GM12874 (cell line): ENCODE results near the gene ZSCAN21.

Experiments used
- CTCF ChIP-seq: IDR thresholded peaks from 2 replicates; pipeline ENCODE4 v1.5.1; 2011; ENCODE audit warnings: low read depth, mild to moderate bottlenecking, control low read depth, low read length, moderate library complexity; ENCODE audit not compliant: insufficient read depth

ZSCAN21 gene

GRCh38 chr7:100035876-100036275 lies 13.7 kb upstream of the ZSCAN21 start:
- no peak for TF ChIP-seq CTCF

GRCh38 chr7:100038326-100038725 lies 11.2 kb upstream of the ZSCAN21 start:
- no peak for TF ChIP-seq CTCF

- TF ChIP-seq CTCF: no peak
Observed at GRCh38 chr7:100040575-100040974, 9.0 kb upstream of the ZSCAN21 start.

- 0 out of 2 replicates have a peak, but pooled peaks have one; percentile 16 for TF ChIP-seq CTCF
Observed at GRCh38 chr7:100044718-100045117, 4.9 kb upstream of the ZSCAN21 start.

GRCh38 chr7:100048680-100049079 lies 894 bp upstream of the ZSCAN21 start:
- TF ChIP-seq CTCF: no peak

- TF ChIP-seq CTCF: no peak
Observed at GRCh38 chr7:100051611-100052010, 2.0 kb downstream of the ZSCAN21 start.

GRCh38 chr7:100053215-100053614 lies 3.6 kb downstream of the ZSCAN21 start:
- peak; percentile 14; the same call in 1 of the 2 replicates for TF ChIP-seq CTCF

GRCh38 chr7:100057006-100057405 lies 7.4 kb downstream of the ZSCAN21 start:
- TF ChIP-seq CTCF: no peak
